Keratinocyte (primary cell): ENCODE measurements around the gene SLC20A1. TPM values are rescaled to one million over a fixed set of nuclear protein-coding genes. Genes with fewer than 3 reads are reported as not detected.

Experiments used
- DNase-seq: peaks from one replicate; pipeline ENCODE4 v3.0.0-alpha.2; 2011; ENCODE audit warnings: low read depth, missing footprints, low spot score
- FAIRE-seq: peaks from 2 replicates; lab custom pipeline; 2011; peaks lifted over from hg19 to GRCh38; lab: Jason Lieb, UNC
- H2AFZ ChIP-seq: 2 replicates; pipeline ENCODE4 v1.6.0; 2012; ENCODE audit warnings: low read length, control low read depth, inconsistent platforms; ENCODE audit not compliant: control insufficient read depth
- H3K27ac ChIP-seq: 2 replicates; pipeline ENCODE4 v1.5.1; 2011; ENCODE audit warnings: low read length; ENCODE audit not compliant: control insufficient read depth, insufficient read depth
- H3K27me3 ChIP-seq: 3 replicates; pipeline ENCODE4 v1.6.0; 2011; ENCODE audit warnings: low read length; ENCODE audit not compliant: control insufficient read depth, insufficient read depth; ENCODE audit errors: extremely low read depth
- H3K36me3 ChIP-seq, 2 experiments: 2 replicates in 1 of 2; 3 replicates in 1 of 2; pipeline ENCODE4 v1.5.1; 2011; ENCODE audit warnings: low read length in 2 of 2, mild to moderate bottlenecking in 1 of 2; ENCODE audit not compliant: control insufficient read depth in 2 of 2, insufficient read depth in 2 of 2; ENCODE audit errors: extremely low read depth in 1 of 2
- H3K4me1 ChIP-seq: 3 replicates; pipeline ENCODE4 v1.5.1; 2011; ENCODE audit warnings: low read length; ENCODE audit not compliant: control insufficient read depth, insufficient read depth; ENCODE audit errors: extremely low read depth
- H3K4me2 ChIP-seq: 3 replicates; pipeline ENCODE4 v1.6.0; 2011; ENCODE audit warnings: low read depth, low read length; ENCODE audit not compliant: control insufficient read depth, insufficient read depth; ENCODE audit errors: extremely low read depth
- H3K4me3 ChIP-seq, 3 experiments: fragments of 200-600 bp in 1 of 3; sonication (generic) in 1 of 3; 2 replicates in 2 of 3; 3 replicates in 1 of 3; pipeline ENCODE4 v1.5.1; 2011 to 2016; ENCODE audit warnings: low read length in 3 of 3, mild to moderate bottlenecking in 3 of 3, control low read depth in 2 of 3, inconsistent platforms in 1 of 3, low read depth in 1 of 3, mixed read lengths in 1 of 3, mixed run types in 1 of 3, moderate library complexity in 1 of 3; ENCODE audit not compliant: control insufficient read depth in 2 of 3, insufficient read depth in 2 of 3; ENCODE audit errors: extremely low read depth in 1 of 3
- H3K79me2 ChIP-seq: 2 replicates; pipeline ENCODE4 v1.6.0; 2012; ENCODE audit warnings: low read length; ENCODE audit not compliant: control insufficient read depth, insufficient read depth
- H3K9ac ChIP-seq: 3 replicates; pipeline ENCODE4 v1.6.0; 2011; ENCODE audit warnings: low read length; ENCODE audit not compliant: control insufficient read depth, insufficient read depth; ENCODE audit errors: extremely low read depth
- H3K9me1 ChIP-seq: 3 replicates; pipeline ENCODE4 v1.6.0; 2011; ENCODE audit warnings: low read length; ENCODE audit not compliant: control insufficient read depth, insufficient read depth; ENCODE audit errors: extremely low read depth
- H3K9me3 ChIP-seq: 2 replicates; pipeline ENCODE4 v1.5.1; 2012; ENCODE audit warnings: low read depth, low read length; ENCODE audit not compliant: control insufficient read depth
- H4K20me1 ChIP-seq: 3 replicates; pipeline ENCODE4 v1.6.0; 2011; ENCODE audit warnings: low read length; ENCODE audit not compliant: control insufficient read depth, insufficient read depth; ENCODE audit errors: extremely low read depth
- CTCF ChIP-seq, 3 experiments: IDR thresholded peaks in 1 of 3; conservative IDR thresholded peaks in 1 of 3; optimal IDR thresholded peaks in 1 of 3; 2 replicates in 2 of 3; 3 replicates in 1 of 3; pipeline versions ENCODE3 to v1.5.1; 2011; ENCODE audit warnings: low read length in 3 of 3, mild to moderate bottlenecking in 3 of 3, moderate library complexity in 2 of 3, control low read depth in 1 of 3, inconsistent platforms in 1 of 3; ENCODE audit not compliant: insufficient read depth in 2 of 3; ENCODE audit errors: extremely low read depth in 1 of 3
- EZH2 ChIP-seq: IDR thresholded peaks from one replicate; pipeline ENCODE4 v1.6.1; 2012; ENCODE audit warnings: inconsistent platforms, mild to moderate bottlenecking, low read length, moderate library complexity
- dilution Hi-C: fragments of 300-500 bp; cut with MboI; formaldehyde crosslinking; loops from one replicate; pipeline ENCODE4 v1.7.0; 2020; ENCODE audit warnings: low sequenced_read_pairs; ENCODE audit not compliant: extremely low pct_ligation_motif_present
- polyA plus RNA-seq, 5 experiments: library from polyadenylated mRNA; depleted of rRNA in 3 of 5; stranded (reverse) in 3 of 5; stranded (forward) in 1 of 5; unstranded in 1 of 5; fragments of >200 nt; gene quantifications; 1 replicate in 1 of 5; 2 replicates in 3 of 5; 3 replicates in 1 of 5; pipeline versions ENCODE4 v1.2.1 to v1.2.3, GENCODE V29; 2011 to 2012; ENCODE audit warnings: missing spikeins in 2 of 5, low read depth in 1 of 5, low replicate concordance in 1 of 5

The SLC20A1 gene
- polyA plus RNA-seq, 1 donor (not counting 4 experiments of a cell fraction or from before 2014, with no cell fraction given), result 265 TPM

- Histone ChIP-seq H4K20me1 (no peaks in the 10 kb centered on the region), H3K27ac (no peak overlapping the region), H3K79me2 (no peaks in the 10 kb centered on the region), H3K4me2 (no peak overlapping the region), H3K9me3 (no peaks in the 10 kb centered on the region), H3K36me3 (no peaks in the 10 kb centered on the region), H3K9me1 (no peaks in the 10 kb centered on the region), H3K4me3 (no peak overlapping the region), H3K27me3 (no peaks in the 10 kb centered on the region), H2AFZ (no peak overlapping the region), H3K4me1 (peaks cover 28% of the 10 kb centered on the region), H3K9ac (no peak overlapping the region)
- TF ChIP-seq EZH2, result no peak
- TF ChIP-seq CTCF (optimal IDR thresholded peaks at IDR 0.05 in 1 of 3, IDR thresholded peaks at IDR 0.05 in 1 of 3, conservative IDR thresholded peaks at IDR 0.05 in 1 of 3; ENCODE audit: extremely low read depth in 1 of 3, insufficient read depth in 2 of 3, low read length in 3 of 3), result no peak
- DNase-seq, result no peak
- no peak for FAIRE-seq
- dilution Hi-C loops, result no loop called here
Observed at GRCh38 chr2:112710956-112711750, 65.4 kb downstream of the SLC20A1 start.

GRCh38 chr2:112712465-112712864, 66.7 kb downstream of the SLC20A1 start:
- Histone ChIP-seq H3K9me3 (no peaks in the 10 kb centered on the region), H3K9me1 (no peaks in the 10 kb centered on the region), H3K4me2 (no peak overlapping the region), H3K27ac (no peak overlapping the region), H3K79me2 (no peaks in the 10 kb centered on the region), H3K4me1 (peaks cover 21% of the 10 kb centered on the region), H3K27me3 (no peaks in the 10 kb centered on the region), H4K20me1 (no peaks in the 10 kb centered on the region), H3K4me3 (no peak overlapping the region), H3K36me3 (no peaks in the 10 kb centered on the region), H2AFZ (no peak overlapping the region), H3K9ac (no peak overlapping the region)
- no peak for FAIRE-seq
- DNase-seq, result no peak
- TF ChIP-seq EZH2, result no peak
- no peak for TF ChIP-seq CTCF (optimal IDR thresholded peaks at IDR 0.05 in 1 of 3, IDR thresholded peaks at IDR 0.05 in 1 of 3, conservative IDR thresholded peaks at IDR 0.05 in 1 of 3; ENCODE audit: extremely low read depth in 1 of 3, insufficient read depth in 2 of 3, low read length in 3 of 3)
- dilution Hi-C loops, result no loop called here
